ENCODE measurements around the gene DIDO1.

DNA sequence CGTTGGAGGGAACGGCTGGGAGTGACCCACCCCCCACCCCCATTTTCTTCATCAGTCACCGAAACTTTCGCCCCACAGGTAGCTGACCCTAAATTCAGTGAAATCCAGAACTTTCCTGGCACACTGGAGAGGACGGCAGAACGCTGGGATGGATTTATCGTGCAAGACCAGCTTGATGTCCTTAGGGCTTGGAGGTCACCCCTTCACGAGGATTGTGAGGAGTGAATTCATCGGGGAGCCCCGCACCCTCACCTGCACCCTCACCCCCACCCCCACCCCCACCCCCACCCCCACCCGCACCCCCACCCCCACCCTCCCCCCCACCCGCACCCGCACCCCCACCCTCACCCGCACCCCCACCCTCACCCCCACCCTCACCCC is 51.4 kb downstream of the DIDO1 start:
- TF ChIP-seq, protein P1, sequence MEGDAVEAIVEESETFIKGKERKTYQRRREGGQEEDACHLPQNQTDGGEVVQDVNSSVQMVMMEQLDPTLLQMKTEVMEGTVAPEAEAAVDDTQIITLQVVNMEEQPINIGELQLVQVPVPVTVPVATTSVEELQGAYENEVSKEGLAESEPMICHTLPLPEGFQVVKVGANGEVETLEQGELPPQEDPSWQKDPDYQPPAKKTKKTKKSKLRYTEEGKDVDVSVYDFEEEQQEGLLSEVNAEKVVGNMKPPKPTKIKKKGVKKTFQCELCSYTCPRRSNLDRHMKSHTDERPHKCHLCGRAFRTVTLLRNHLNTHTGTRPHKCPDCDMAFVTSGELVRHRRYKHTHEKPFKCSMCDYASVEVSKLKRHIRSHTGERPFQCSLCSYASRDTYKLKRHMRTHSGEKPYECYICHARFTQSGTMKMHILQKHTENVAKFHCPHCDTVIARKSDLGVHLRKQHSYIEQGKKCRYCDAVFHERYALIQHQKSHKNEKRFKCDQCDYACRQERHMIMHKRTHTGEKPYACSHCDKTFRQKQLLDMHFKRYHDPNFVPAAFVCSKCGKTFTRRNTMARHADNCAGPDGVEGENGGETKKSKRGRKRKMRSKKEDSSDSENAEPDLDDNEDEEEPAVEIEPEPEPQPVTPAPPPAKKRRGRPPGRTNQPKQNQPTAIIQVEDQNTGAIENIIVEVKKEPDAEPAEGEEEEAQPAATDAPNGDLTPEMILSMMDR (IDR thresholded peaks at IDR 0.05), result no peak
- TF ChIP-seq POLR2A (IDR thresholded peaks at IDR 0.05), result no peak

All from vagina (tissue), 2 donors.